Dorsolateral prefrontal cortex (tissue), 118 donors: ENCODE data around the gene RTN3. TPM values are rescaled to one million over a fixed set of nuclear protein-coding genes. Genes with fewer than 3 reads are reported as not detected.

Experiments used
- total RNA-seq, 120 experiments: library from RNA; stranded (reverse); gene quantifications; one replicate each; pipeline versions ENCODE4 v1.2.3 to v1.2.4, GENCODE V29; 2022

Gene RTN3
- total RNA-seq, 120 experiments from 2014 or later = 243 to 1,054 (median 793) TPM

Other genes starting within 250 kb of the RTN3 start
- 10 to 100 TPM in 8 of 120 experiments, 1 to 10 TPM in 112; 1.7 to 13.3 (median 6.4) TPM for gene PLAAT5, start 190.3 kb upstream of the RTN3 start, total RNA-seq
- under 1 TPM in 16 of 120 experiments, not detected in 104; 0.23 to 0.60 (median 0.40) TPM for gene LGALS12, start 175.4 kb upstream of the RTN3 start, total RNA-seq
- 100 to 1,000 TPM in 2 of 120 experiments, 10 to 100 TPM in 118; 11.2 to 117 (median 25.4) TPM for gene PLAAT4, start 144.7 kb upstream of the RTN3 start, total RNA-seq
- gene PLAAT2, start 118.1 kb upstream of the RTN3 start, total RNA-seq = 1 to 10 TPM in 9 of 120 experiments, under 1 TPM in 13, not detected in 98; 0.64 to 1.7 (median 0.90) TPM
- gene PLAAT3, start 67.1 kb upstream of the RTN3 start, total RNA-seq = 100 to 1,000 TPM in 100 of 120 experiments, 10 to 100 TPM in 20; 68.4 to 465 (median 140) TPM
- gene ATL3, start 10.1 kb upstream of the RTN3 start, total RNA-seq = 10 to 100 TPM; 15.2 to 40.3 (median 25.4) TPM
- 10 to 100 TPM in 119 of 120 experiments, 1 to 10 TPM in 1; 8.7 to 41.2 (median 25.3) TPM for gene ZFTA, start 87.3 kb downstream of the RTN3 start, total RNA-seq
- 10 to 100 TPM; 19.8 to 60.5 (median 27.7) TPM for gene SPINDOC, start 132.0 kb downstream of the RTN3 start, total RNA-seq
- gene MARK2, start 157.6 kb downstream of the RTN3 start, total RNA-seq = 10 to 100 TPM; 47.0 to 75.5 (median 57.9) TPM
- gene RCOR2, start 235.7 kb downstream of the RTN3 start, total RNA-seq = 10 to 100 TPM in 73 of 120 experiments, 1 to 10 TPM in 47; 4.7 to 20.2 (median 10.9) TPM